Measurements from ENCODE around the gene SGO2. TPM values are rescaled to one million over a fixed set of nuclear protein-coding genes. Genes with fewer than 3 reads are reported as not detected.

Gene SGO2
- total RNA-seq, 1 experiment from 2014 or later, result 14.2 TPM

DNA sequence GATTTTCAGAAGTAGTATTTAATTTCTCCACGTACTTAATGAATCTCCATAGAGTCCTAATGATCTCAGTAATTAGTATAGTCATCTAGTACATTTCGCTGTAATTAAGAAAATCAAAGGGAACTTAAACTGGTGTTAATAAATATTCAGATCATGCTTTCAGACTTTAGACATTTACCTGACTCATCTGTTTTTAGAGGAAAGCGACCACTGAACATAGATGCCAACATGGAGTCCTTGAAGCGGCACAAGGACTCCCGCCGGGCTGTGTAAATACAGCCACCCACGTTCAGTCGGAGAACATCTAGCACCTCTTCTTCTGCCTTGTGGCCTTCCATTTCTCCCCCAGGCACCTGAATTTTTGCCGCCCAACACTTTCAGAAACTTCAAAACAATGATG lies 19.3 kb upstream of the SGO2 start:
- Mint-ChIP-seq H3K27me3 (ENCODE audit: insufficient read depth, unreplicated experiment) (no peaks in the 10 kb centered on the region), H3K36me3 (ENCODE audit: insufficient read depth, unreplicated experiment) (peaks cover 31% of the 10 kb centered on the region), H3K4me3 (ENCODE audit: unreplicated experiment) (no peak overlapping the region), H3K27ac (ENCODE audit: low read depth, unreplicated experiment) (no peak overlapping the region), H3K9me3 (ENCODE audit: unreplicated experiment) (no peaks in the 10 kb centered on the region), H3K4me1 (ENCODE audit: insufficient read depth, unreplicated experiment) (peaks cover 9% of the 10 kb centered on the region)
- intact Hi-C loops (cut with micrococcal nuclease), result no loop called here
- no TSS peak for BruUV-seq (replicated peaks)
- ChIA-PET CTCF (interaction anchor here (1.1 kb wide), 2 partner anchors 23 to 533 kb away, joined by 5 to 6 read pairs; no protein-coding TSS in a partner anchor), POLR2A (interaction anchor here (1.1 kb wide), 1 partner anchor 19 kb away, joined by 4 read pairs; no protein-coding TSS in a partner anchor)
- no peak for DNase-seq (ENCODE audit: unreplicated experiment)
- TF ChIP-seq, protein P1, sequence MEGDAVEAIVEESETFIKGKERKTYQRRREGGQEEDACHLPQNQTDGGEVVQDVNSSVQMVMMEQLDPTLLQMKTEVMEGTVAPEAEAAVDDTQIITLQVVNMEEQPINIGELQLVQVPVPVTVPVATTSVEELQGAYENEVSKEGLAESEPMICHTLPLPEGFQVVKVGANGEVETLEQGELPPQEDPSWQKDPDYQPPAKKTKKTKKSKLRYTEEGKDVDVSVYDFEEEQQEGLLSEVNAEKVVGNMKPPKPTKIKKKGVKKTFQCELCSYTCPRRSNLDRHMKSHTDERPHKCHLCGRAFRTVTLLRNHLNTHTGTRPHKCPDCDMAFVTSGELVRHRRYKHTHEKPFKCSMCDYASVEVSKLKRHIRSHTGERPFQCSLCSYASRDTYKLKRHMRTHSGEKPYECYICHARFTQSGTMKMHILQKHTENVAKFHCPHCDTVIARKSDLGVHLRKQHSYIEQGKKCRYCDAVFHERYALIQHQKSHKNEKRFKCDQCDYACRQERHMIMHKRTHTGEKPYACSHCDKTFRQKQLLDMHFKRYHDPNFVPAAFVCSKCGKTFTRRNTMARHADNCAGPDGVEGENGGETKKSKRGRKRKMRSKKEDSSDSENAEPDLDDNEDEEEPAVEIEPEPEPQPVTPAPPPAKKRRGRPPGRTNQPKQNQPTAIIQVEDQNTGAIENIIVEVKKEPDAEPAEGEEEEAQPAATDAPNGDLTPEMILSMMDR (IDR thresholded peaks at IDR 0.05; ENCODE audit: unreplicated experiment), result no peak

DNA sequence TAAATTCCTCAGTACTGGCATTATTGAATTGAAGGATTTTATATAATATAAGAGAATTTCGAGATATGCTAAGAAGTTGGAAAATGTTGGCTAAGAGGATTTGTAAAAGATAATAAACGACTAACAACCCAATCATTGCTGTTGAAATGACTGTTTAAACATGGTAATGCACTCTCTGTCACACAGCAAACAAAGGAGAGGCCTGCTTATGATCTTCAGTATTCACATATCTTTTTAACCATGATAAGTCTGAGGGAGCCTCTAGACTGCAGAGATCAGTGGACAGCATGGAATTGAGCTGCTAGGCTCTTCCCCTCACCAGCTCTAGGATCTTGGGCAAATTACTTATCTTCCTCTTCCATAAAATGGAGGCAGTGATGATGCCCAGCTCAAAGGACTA lies 18.8 kb upstream of the SGO2 start:
- Mint-ChIP-seq H3K4me3 (ENCODE audit: unreplicated experiment) (no peak overlapping the region), H3K27ac (ENCODE audit: low read depth, unreplicated experiment) (no peak overlapping the region), H3K27me3 (ENCODE audit: insufficient read depth, unreplicated experiment) (no peaks in the 10 kb centered on the region), H3K9me3 (ENCODE audit: unreplicated experiment) (no peaks in the 10 kb centered on the region), H3K36me3 (ENCODE audit: insufficient read depth, unreplicated experiment) (peaks cover 29% of the 10 kb centered on the region), H3K4me1 (ENCODE audit: insufficient read depth, unreplicated experiment) (peaks cover 9% of the 10 kb centered on the region)
- no TSS peak for BruUV-seq (replicated peaks)
- TF ChIP-seq, protein P1 (IDR thresholded peaks at IDR 0.05; ENCODE audit: unreplicated experiment), result no peak
- no peak for DNase-seq (ENCODE audit: unreplicated experiment)
- CTCF ChIA-PET, result interaction anchor here (1.1 kb wide), 3 partner anchors 24 to 534 kb away, joined by 4 to 6 read pairs (median 5); no protein-coding TSS in a partner anchor
- POLR2A ChIA-PET, result interaction anchor here (1.1 kb wide), 1 partner anchor 18 kb away, joined by 4 read pairs; no protein-coding TSS in a partner anchor
- intact Hi-C loops (cut with micrococcal nuclease), result no loop called here

GRCh38 chr2:200509235-200509611 lies 16.8 kb upstream of the SGO2 start:
- peaks cover 9% of the 10 kb centered on the region for H3K36me3 Mint-ChIP-seq (ENCODE audit: insufficient read depth, unreplicated experiment)
- no peaks in the 10 kb centered on the region for H3K9me3 Mint-ChIP-seq (ENCODE audit: unreplicated experiment)
- peak overlapping the region; percentile 76 for H3K27ac Mint-ChIP-seq (ENCODE audit: low read depth, unreplicated experiment)
- ChIA-PET CTCF (interaction anchor here (0.6 to 4.2 kb wide), 14 partner anchors 8 to 538 kb away, joined by 3 to 27 read pairs (median 6); partner anchors contain the start of gene SGO2), POLR2A (interaction anchor here (0.6 to 2.1 kb wide), 8 partner anchors 11 to 544 kb away, joined by 3 to 21 read pairs (median 3); partner anchors contain the start of gene SGO2)
- DNase-seq (ENCODE audit: unreplicated experiment), result peak; percentile 9
- peaks cover 9% of the 10 kb centered on the region for H3K4me1 Mint-ChIP-seq (ENCODE audit: insufficient read depth, unreplicated experiment)
- no TSS peak for BruUV-seq (replicated peaks)
- no peaks in the 10 kb centered on the region for H3K27me3 Mint-ChIP-seq (ENCODE audit: insufficient read depth, unreplicated experiment)
- peak overlapping the region; percentile 82 for H3K4me3 Mint-ChIP-seq (ENCODE audit: unreplicated experiment)
- intact Hi-C loops (cut with micrococcal nuclease), result no loop called here
- TF ChIP-seq, protein P1 (IDR thresholded peaks at IDR 0.05; ENCODE audit: unreplicated experiment), result no peak

DNA sequence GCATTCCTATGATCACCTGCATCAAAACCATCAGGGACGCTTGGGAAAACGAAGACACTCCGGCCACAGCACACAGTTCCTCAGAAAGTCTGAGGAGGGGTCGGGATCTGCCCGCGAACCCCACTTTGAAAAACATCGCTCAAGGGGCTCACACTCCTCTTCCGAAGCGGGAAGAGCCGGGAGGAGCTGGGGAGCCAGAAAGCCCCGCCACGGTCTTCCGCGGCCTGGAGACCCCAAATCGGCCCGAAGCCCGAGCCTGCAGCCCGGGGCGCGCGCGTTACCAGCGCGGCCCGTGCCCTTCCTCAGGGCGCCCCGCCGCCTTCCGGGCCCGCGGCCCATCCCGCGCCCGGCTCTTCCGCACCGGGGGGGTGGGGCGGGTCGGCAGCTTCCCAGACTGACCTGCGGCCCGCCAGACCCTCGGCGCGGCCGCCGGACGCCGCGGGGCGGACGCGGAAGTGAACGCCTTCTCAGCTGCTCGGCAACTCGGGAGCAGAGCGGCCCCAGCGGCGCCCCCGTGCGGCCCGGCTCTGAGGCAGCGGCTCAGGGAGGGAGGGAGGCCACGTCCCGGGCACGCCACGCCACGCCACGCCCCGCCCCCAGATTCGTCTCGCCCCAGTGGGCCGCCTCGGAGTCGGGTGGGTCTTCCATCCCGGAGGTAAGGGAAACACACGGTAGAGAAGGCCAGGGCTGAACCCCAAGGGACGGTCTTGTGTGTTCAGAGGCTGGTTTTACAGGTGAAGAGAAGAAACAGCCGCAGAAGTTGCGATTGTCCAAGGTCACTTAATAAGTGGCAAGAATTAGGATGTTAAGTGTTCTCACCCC lies 16.2 kb upstream of the SGO2 start, which contains the start of gene KCTD18:
Gene KCTD18, minus strand, starts transcription at position 457 of the 822 bp plus-strand sequence. CDS start 3,052 bp downstream, outside the sequence.
- BruUV-seq (replicated peaks), result no TSS peak
- Mint-ChIP-seq H3K36me3 (ENCODE audit: insufficient read depth, unreplicated experiment) (peaks cover 7% of the 10 kb centered on the region), H3K4me3 (ENCODE audit: unreplicated experiment) (peak within 1 kb of the TSS; percentile 82), H3K27me3 (ENCODE audit: insufficient read depth, unreplicated experiment) (no peaks in the 10 kb centered on the region), H3K27ac (ENCODE audit: low read depth, unreplicated experiment) (peak within 1 kb of the TSS; percentile 76), H3K9me3 (ENCODE audit: unreplicated experiment) (no peaks in the 10 kb centered on the region), H3K4me1 (ENCODE audit: insufficient read depth, unreplicated experiment) (peaks cover 9% of the 10 kb centered on the region)
- TF ChIP-seq, protein P1 (IDR thresholded peaks at IDR 0.05; ENCODE audit: unreplicated experiment), result peak; percentile 75
- intact Hi-C loops (cut with micrococcal nuclease), result no loop called here
- CTCF ChIA-PET, result interaction anchor here (0.6 to 4.2 kb wide), 14 partner anchors 8 to 538 kb away, joined by 3 to 27 read pairs (median 6); partner anchors contain the start of gene SGO2
- DNase-seq (ENCODE audit: unreplicated experiment), result peak; percentile 80
- POLR2A ChIA-PET, result interaction anchor here (0.5 to 2.1 kb wide), 11 partner anchors 10 to 641 kb away, joined by 3 to 21 read pairs (median 3); partner anchors contain the start of gene SGO2
